ENCODE measurements around the gene ADAMTSL3.

DNA sequence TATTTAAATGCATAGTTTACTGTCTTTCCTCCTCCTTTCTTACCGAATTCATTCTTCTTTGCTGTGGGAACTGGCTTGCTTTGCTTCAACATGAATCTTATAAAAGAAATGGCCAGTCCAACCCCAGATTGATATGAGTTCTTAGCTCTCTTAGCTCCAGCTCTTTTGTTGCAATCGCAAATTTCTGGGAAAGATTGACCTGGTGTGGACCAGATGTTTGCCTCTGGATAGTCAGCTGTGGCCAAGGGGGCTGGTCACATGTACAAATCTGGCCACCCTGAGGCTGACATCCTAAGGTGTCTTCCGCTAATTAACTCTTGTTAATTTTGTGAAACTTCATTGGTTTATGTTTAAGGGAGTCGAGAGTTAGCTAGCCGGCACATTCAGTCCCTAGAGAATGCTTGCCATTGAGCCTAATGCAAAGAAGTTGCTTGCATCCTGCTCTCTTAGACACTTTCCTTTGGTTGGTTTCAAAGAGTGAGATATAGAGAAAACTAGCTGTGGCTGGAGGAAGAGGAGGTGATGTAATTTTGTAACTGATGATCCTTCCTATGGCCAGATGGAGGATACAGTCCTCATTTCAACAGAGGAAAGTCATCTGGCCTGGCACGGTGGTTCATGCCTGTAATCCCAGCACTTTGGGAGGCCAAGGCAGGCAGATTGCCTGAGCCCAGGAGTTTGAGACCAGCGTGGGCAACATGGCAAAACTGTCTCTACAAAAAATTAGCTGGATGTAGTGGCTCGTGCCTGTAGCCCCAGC is 162.4 kb downstream of the ADAMTSL3 start:
- TF ChIP-seq, protein P1, sequence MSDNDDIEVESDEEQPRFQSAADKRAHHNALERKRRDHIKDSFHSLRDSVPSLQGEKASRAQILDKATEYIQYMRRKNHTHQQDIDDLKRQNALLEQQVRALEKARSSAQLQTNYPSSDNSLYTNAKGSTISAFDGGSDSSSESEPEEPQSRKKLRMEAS (IDR thresholded peaks at IDR 0.05): no peak
- no peak for TF ChIP-seq RAD21 (IDR thresholded peaks at IDR 0.05; ENCODE audit: low read depth)
- TF ChIP-seq TEAD4 (IDR thresholded peaks at IDR 0.05): no peak
- TF ChIP-seq YY1 (IDR thresholded peaks at IDR 0.05; ENCODE audit: low read depth): no peak
- TF ChIP-seq TAF1 (IDR thresholded peaks at IDR 0.05; ENCODE audit: low read depth): no peak
- TF ChIP-seq NFIC (IDR thresholded peaks at IDR 0.05): no peak
- TF ChIP-seq TCF12 (IDR thresholded peaks at IDR 0.05; ENCODE audit: low read depth): no peak
- TF ChIP-seq, protein P2, sequence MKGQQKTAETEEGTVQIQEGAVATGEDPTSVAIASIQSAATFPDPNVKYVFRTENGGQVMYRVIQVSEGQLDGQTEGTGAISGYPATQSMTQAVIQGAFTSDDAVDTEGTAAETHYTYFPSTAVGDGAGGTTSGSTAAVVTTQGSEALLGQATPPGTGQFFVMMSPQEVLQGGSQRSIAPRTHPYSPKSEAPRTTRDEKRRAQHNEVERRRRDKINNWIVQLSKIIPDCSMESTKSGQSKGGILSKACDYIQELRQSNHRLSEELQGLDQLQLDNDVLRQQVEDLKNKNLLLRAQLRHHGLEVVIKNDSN (IDR thresholded peaks at IDR 0.05): no peak
- no peak for TF ChIP-seq EP300 (IDR thresholded peaks at IDR 0.05; ENCODE audit: borderline replicate concordance)
- no peak for TF ChIP-seq FOXM1 (IDR thresholded peaks at IDR 0.05; ENCODE audit: borderline replicate concordance, low read depth)
- TF ChIP-seq CEBPB (IDR thresholded peaks at IDR 0.05): no peak
